ENCODE results near the gene CENPS. TPM values are rescaled to one million over a fixed set of nuclear protein-coding genes. Genes with fewer than 3 reads are reported as not detected.
"Not testable (repeated sequence)": the region's sequence is repeated elsewhere in the genome, so short reads cannot be mapped to it uniquely, and the experiment has no call there.

Gene CENPS
- total RNA-seq, 2 experiments from 2014 or later = 18.1 to 22.8 TPM

DNA sequence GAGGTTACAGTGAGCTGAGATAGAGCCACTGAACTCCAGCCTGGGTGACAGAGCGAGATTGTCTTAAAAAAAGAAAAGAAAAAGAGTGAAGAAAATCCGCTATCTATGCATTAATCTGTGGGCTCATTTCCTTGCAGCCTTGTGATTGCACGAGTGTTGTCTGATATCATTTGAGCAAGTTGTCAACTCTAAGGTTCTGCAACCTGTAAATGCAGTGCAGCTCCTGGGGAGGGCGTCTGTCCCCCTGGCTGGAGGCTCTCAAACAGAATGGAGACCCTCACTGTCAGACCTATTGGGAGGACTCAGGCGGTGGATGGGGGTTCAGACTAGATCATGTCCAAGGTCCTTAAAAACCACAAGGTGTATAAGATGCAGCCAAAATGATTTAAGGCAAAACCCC lies 25.8 kb downstream of the CENPS start:
- Mint-ChIP-seq H3K9me3 (ENCODE audit: low read depth) (no peaks in the 10 kb centered on the region), H3K4me3 (no peak overlapping the region), H3K36me3 (ENCODE audit: low read depth) (peaks cover 16% of the 10 kb centered on the region), H3K27ac (no peak overlapping the region), H3K27me3 (no peaks in the 10 kb centered on the region), H3K4me1 (peaks cover 1% of the 10 kb centered on the region)
- ChIA-PET CTCF (interaction anchor here (0.6 to 1.4 kb wide), 3 partner anchors 18 to 840 kb away, joined by 3 to 7 read pairs (median 4); no protein-coding TSS in a partner anchor), POLR2A (interaction anchor here (0.5 kb wide), 1 partner anchor 220 kb away, joined by 5 read pairs; no protein-coding TSS in a partner anchor)
- ATAC-seq (no peak), DNase-seq (no peak)
- intact Hi-C loops (cut with DNase I, micrococcal nuclease) = no loop called here

DNA sequence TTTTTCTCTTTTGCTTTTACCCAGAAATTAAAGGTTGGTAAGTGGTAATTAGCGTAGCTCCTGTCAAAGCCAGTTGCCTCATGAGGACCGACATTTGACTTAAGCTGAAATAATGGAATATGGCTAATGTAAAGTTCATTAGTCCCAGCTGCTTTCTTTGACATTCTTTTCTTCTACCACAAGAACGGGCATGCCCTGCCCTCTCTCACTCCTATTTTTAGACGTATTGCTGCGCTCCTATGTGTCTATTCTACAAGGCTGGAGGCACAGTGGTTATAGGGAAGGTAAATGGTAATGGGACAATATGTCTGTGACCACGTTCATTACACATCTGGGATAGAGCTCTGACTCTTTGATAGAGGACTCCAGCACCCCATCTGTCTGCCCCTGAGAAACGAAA lies 26.4 kb downstream of the CENPS start:
- H3K9me3 Mint-ChIP-seq (ENCODE audit: low read depth) = no peaks in the 10 kb centered on the region
- no peak overlapping the region for H3K4me3 Mint-ChIP-seq
- POLR2A ChIA-PET = no interaction called here
- DNase-seq = no peak
- H3K4me1 Mint-ChIP-seq = no peaks in the 10 kb centered on the region
- H3K27ac Mint-ChIP-seq = no peak overlapping the region
- CTCF ChIA-PET = interaction anchor here (1.4 kb wide), 1 partner anchor 38 kb away, joined by 7 read pairs; no protein-coding TSS in a partner anchor
- intact Hi-C loops (cut with DNase I, micrococcal nuclease) = no loop called here
- ATAC-seq = no peak
- H3K36me3 Mint-ChIP-seq (ENCODE audit: low read depth) = peaks cover 22% of the 10 kb centered on the region
- H3K27me3 Mint-ChIP-seq = no peaks in the 10 kb centered on the region

DNA sequence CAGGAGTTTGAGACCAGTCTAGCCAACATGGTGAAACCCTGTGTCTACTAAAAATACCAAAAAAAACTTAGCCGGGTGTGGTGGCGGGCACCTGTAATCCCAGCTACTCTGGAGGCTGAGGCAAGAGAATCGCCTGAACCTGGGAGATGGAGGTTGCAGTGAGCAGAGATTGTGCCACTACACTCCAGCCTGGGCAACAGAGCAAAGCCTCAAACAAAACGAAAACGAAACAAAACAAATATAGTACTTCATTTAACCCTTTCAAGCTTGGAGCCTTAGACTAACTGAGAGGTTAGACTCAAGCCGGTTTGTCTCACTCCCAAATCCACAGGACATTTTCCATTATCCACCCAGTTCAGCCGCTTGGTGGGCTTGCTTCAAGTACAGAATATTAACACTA lies 27.2 kb downstream of the CENPS start:
- peak; percentile 26 for ATAC-seq
- ChIA-PET CTCF (interaction anchor here (0.7 to 1.4 kb wide), 2 partner anchors 37 to 411 kb away, joined by 3 to 7 read pairs; no protein-coding TSS in a partner anchor), POLR2A (interaction anchor here (0.6 kb wide), 1 partner anchor 21 kb away, joined by 6 read pairs; no protein-coding TSS in a partner anchor)
- H3K9me3 Mint-ChIP-seq (ENCODE audit: low read depth); H3K4me3 Mint-ChIP-seq; DNase-seq; H3K4me1 Mint-ChIP-seq; H3K27me3 Mint-ChIP-seq; intact Hi-C loops (cut with DNase I, micrococcal nuclease); H3K27ac Mint-ChIP-seq: not testable (repeated sequence)
- H3K36me3 Mint-ChIP-seq (ENCODE audit: low read depth) = peaks cover 26% of the 10 kb centered on the region

DNA sequence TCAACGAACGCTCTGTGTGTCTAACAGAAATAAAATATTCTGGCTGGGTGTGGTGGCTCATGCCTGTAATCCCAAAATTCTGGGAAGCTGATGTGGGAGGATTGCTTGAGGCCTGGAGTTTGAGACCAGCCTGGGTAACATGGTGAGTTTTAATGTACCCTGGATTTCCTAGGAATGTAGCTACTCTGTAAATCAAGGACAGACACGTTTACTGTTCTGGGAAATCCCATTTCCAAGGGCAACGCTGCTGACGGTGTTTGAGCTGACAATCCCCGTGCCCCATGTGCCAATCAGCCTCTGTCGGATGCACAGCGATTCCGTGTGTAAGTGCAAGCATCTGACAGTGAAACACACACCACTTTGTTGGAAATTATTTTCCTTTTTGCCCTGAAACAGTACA lies 27.6 kb downstream of the CENPS start:
- ChIA-PET CTCF (interaction anchor here (0.7 to 0.9 kb wide), 2 partner anchors 37 to 410 kb away, joined by 3 read pairs; no protein-coding TSS in a partner anchor), POLR2A (no interaction called here)
- DNase-seq = no peak
- ATAC-seq = no peak
- peaks cover 29% of the 10 kb centered on the region for H3K36me3 Mint-ChIP-seq (ENCODE audit: low read depth)
- no peaks in the 10 kb centered on the region for H3K4me1 Mint-ChIP-seq
- H3K4me3 Mint-ChIP-seq = no peak overlapping the region
- intact Hi-C loops (cut with DNase I, micrococcal nuclease) = no loop called here
- H3K27ac Mint-ChIP-seq = no peak overlapping the region
- H3K27me3 Mint-ChIP-seq = no peaks in the 10 kb centered on the region
- no peaks in the 10 kb centered on the region for H3K9me3 Mint-ChIP-seq (ENCODE audit: low read depth)

DNA sequence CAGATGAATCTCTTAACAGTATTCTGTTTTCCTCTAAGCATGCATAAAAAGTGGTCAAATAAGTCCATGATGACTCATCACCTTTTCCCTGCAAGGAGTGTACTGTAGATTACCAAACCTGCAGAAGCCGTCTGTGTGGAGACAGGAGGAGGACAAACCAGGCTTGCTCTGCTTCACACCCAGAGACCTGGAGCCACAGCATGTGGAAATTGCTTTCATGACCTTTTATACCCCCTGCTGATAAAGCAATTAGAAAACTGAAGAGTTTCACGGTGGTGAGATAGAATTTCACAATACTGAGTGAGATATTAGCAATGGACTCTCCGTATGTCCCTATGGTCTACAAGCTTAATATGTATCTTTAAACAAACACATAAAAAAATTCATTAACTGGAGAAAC lies 29.0 kb downstream of the CENPS start:
- POLR2A ChIA-PET = interaction anchor here (0.7 kb wide), 1 partner anchor 249 kb away, joined by 8 read pairs; the partner anchor contains the start of gene KIF1B

DNA sequence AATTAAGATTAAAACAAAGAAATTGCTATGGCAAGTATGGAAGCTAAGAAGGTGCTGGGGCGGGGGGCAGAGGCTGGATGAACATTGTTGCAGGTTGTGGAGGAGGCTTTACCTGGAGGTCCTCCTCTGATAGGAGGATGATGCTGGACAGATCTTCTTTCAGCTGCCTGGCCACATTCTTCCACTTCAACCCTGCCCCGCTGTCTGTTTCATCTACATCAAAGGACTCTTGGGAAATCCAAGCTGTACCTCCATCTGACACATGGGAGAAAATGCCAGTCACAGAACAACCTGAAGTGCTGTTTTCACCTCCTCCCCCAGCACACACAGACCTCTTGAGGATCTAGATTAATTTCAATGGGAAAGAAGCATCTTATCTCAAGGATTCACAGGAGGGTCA lies 36.8 kb downstream of the CENPS start:
- intact Hi-C loops (cut with DNase I, micrococcal nuclease) = no loop called here
- ATAC-seq (no peak), DNase-seq (no peak)
- Mint-ChIP-seq H3K9me3 (ENCODE audit: low read depth) (no peaks in the 10 kb centered on the region), H3K27ac (no peak overlapping the region), H3K4me3 (no peak overlapping the region), H3K36me3 (ENCODE audit: low read depth) (peaks cover 37% of the 10 kb centered on the region), H3K4me1 (peaks cover 7% of the 10 kb centered on the region), H3K27me3 (no peaks in the 10 kb centered on the region)
- ChIA-PET POLR2A (no interaction called here), CTCF (interaction anchor here (0.7 kb wide), 1 partner anchor 99 kb away, joined by 5 read pairs; no protein-coding TSS in a partner anchor)

More for the DNA sequence above, 29.0 kb downstream of the CENPS start:
- Mint-ChIP-seq H3K27ac (no peak overlapping the region), H3K27me3 (no peaks in the 10 kb centered on the region), H3K4me1 (no peaks in the 10 kb centered on the region), H3K9me3 (ENCODE audit: low read depth) (no peaks in the 10 kb centered on the region), H3K4me3 (no peak overlapping the region), H3K36me3 (ENCODE audit: low read depth) (peaks cover 34% of the 10 kb centered on the region)
- CTCF ChIA-PET = interaction anchor here (0.6 kb wide), 1 partner anchor 400 kb away, joined by 4 read pairs; no protein-coding TSS in a partner anchor
- intact Hi-C loops (cut with DNase I, micrococcal nuclease) = no loop called here
- DNase-seq (no peak), ATAC-seq (no peak)

DNA sequence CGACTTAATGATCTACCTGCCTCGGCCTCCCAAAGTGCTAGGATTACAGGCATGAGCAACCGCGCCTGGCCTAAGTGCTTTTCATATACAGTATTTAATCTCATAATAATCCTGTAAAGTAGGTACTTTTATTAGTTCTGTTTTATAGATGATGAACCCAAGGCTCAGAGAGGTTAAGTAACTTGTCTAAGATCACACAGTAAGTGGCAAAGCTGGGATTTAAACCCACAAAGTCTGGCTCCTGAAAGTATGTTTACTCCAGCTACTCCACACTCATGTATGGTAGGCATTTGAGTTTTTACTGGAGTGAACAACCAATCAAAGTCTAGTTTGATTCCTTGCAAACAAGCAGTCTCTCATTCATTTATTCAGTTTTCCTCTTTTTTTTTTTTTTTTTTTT lies 39.8 kb downstream of the CENPS start:
- intact Hi-C loops (cut with DNase I, micrococcal nuclease) = loop anchor here (5.0 to 10.0 kb wide), 4 partner anchors 75 to 1335 kb away; partner anchors contain the start of genes CLCN6 (in 1 of the 2), MTHFR (in 1 of the 2), PGD (in 1 of the 2) and SLC25A33 (in 1 of the 2)
- DNase-seq = no peak
- POLR2A ChIA-PET = no interaction called here
- no peaks in the 10 kb centered on the region for H3K9me3 Mint-ChIP-seq (ENCODE audit: low read depth)
- no peak for ATAC-seq
- no peak overlapping the region for H3K27ac Mint-ChIP-seq
- no peak overlapping the region for H3K4me3 Mint-ChIP-seq
- no peaks in the 10 kb centered on the region for H3K27me3 Mint-ChIP-seq
- CTCF ChIA-PET = interaction anchor here (0.6 kb wide), 1 partner anchor 732 kb away, joined by 4 read pairs; no protein-coding TSS in a partner anchor
- peaks cover 21% of the 10 kb centered on the region for H3K4me1 Mint-ChIP-seq
- H3K36me3 Mint-ChIP-seq (ENCODE audit: low read depth) = peaks cover 23% of the 10 kb centered on the region

DNA sequence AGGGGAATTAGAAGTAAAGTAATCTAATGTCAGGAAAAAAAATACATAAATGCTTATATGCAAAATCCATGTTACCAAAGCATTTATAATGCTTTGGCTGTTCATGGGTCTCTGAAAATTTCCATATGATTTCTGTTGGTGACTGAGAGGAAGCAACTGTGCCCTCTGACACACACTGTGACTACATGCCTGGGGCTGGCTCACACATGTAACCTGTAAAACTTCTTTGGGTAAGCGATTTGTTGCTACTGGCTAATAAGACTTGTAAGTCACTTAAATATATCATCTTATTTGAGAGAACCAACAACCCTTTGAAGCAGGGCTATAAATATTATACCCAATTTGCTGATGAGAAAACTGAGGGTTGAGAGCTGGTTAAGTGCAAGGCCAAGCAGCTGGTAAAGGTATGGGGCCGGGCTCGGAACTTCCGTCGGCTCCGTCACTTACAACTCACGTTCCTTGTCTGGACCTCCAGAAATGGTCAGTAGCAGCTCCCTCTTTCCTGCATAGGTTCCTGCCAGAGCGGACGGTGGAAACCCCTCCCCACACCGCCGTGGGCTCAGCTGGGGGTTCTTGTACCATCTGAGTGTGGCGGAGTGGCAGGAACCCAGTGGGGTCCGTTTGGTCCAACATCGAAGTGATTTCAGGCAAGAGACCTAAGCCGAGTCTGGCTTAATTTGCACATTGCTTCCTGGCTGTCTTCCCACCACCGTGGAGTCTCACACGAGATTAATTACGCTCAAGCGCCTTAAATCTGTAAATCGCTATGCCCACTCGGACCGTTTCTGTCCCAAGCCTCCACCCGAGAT lies 41.4 kb downstream of the CENPS start:
- DNase-seq (peak; percentile 12), ATAC-seq (no peak)
- peak overlapping the region; percentile 97 for H3K4me3 Mint-ChIP-seq
- POLR2A ChIA-PET = no interaction called here
- H3K27me3 Mint-ChIP-seq = no peaks in the 10 kb centered on the region
- CTCF ChIA-PET = interaction anchor here (0.8 to 2.1 kb wide), 4 partner anchors 23 to 42 kb away, joined by 3 to 7 read pairs (median 5); no protein-coding TSS in a partner anchor
- peak overlapping the region; percentile 92 for H3K27ac Mint-ChIP-seq
- peaks cover 21% of the 10 kb centered on the region for H3K36me3 Mint-ChIP-seq (ENCODE audit: low read depth)
- intact Hi-C loops (cut with DNase I, micrococcal nuclease) = loop anchor here (1.0 to 10.0 kb wide), 13 partner anchors 40 to 1333 kb away; partner anchors contain the start of genes CENPS (in 2 of the 2), CLCN6 (in 1 of the 2), CTNNBIP1 (in 1 of the 2) and EXOSC10 (in 1 of the 2)
- H3K4me1 Mint-ChIP-seq = peaks cover 31% of the 10 kb centered on the region
- no peaks in the 10 kb centered on the region for H3K9me3 Mint-ChIP-seq (ENCODE audit: low read depth)

DNA sequence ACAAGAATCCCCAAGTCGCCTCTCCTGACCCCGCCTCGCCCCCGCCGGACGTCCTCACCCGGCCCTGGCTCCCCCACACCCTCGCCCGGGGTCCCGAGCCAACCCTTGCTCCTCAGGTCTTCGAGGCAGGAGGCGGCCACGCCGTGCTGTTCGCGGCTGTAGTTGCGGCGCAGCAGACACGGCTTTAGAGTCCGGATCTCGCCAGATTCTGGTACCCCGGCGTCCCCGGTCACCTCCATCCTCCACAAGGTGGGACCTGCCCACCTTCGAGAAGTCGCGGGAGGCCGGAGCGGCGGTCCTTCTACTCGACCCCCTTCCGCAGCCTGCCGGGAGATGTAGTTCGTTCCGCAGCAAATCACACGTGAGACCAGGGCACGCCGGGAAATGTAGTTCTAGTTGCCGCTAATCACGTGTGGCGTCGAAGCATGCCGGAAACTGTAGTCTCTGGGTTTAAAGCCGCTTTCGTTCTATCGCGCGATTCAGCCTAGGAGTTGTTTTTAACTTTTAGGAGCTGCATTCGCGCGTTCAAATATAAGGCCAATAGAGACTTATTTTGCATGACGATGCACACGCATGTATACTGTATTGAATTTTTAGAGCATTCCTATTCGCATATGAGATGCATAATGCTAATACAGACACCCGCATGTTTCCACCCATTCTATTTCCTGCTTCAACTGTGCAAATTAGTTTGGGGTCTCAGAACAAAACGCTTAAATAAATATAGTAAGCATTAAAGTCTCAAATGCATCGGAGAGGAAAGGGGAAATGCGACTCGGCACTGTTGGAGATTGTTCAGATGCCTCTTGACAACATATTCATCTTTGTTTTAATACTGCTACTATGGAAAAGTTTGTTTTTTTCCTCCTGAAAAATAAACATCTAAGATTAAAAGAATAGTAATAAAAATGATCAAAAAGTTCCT lies 42.2 kb downstream of the CENPS start, which contains the start of gene DFFA:
Gene DFFA, minus strand, starts transcription at position 310 of the 925 bp plus-strand sequence. Its CDS starts 71 bp downstream, at position 239.
- intact Hi-C loops (cut with DNase I, micrococcal nuclease) = loop anchor here (1.0 to 10.0 kb wide), 13 partner anchors 39 to 1332 kb away; partner anchors contain the start of genes CENPS (in 2 of the 2), CLCN6 (in 1 of the 2), CTNNBIP1 (in 1 of the 2) and EXOSC10 (in 1 of the 2)
- POLR2A ChIA-PET = no interaction called here
- Mint-ChIP-seq H3K4me3 (peak within 1 kb of the TSS; percentile 97), H3K4me1 (peaks cover 38% of the 10 kb centered on the region), H3K27ac (peak within 1 kb of the TSS; percentile 92), H3K36me3 (ENCODE audit: low read depth) (peaks cover 17% of the 10 kb centered on the region), H3K27me3 (no peaks in the 10 kb centered on the region), H3K9me3 (ENCODE audit: low read depth) (no peaks in the 10 kb centered on the region)
- CTCF ChIA-PET = interaction anchor here (1.5 to 2.1 kb wide), 3 partner anchors 22 to 43 kb away, joined by 3 to 7 read pairs (median 6); no protein-coding TSS in a partner anchor
- DNase-seq (peak; percentile 96), ATAC-seq (peak; percentile 83)

DNA sequence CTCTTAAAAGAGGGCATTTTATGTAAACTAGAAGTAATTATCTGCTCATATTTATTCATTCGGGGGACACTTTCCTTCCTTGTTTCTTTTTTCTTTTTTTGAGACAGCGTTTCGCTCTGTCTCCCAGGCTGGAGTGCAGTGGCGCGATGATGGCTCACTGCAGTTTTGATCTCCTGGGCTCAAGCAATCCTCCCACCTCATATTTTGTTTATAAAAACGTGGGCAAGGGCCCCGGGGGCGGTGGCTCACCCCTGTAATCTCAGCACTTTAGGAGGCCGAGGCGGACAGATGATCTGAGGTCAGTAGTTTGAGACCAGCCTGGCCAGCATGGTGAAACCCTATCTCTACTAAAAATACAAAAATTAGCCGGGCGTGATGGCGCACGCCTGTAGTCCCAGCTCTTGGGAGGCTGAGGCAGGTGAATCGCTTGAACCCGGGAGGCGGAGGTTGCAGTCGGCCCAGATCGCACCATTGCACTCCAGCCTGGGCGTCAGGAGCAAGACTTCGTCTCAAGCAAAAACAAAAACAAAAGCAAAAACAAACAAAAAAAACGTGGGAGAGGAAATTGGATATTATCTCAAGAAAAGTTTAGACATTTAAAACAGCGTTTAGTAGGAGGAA lies 43.0 kb downstream of the CENPS start:
- no peak for DNase-seq
- Mint-ChIP-seq H3K36me3 (ENCODE audit: low read depth) (peaks cover 10% of the 10 kb centered on the region), H3K27me3 (no peaks in the 10 kb centered on the region), H3K4me3 (peak overlapping the region; percentile 97), H3K27ac (peak overlapping the region; percentile 92), H3K9me3 (ENCODE audit: low read depth) (no peaks in the 10 kb centered on the region), H3K4me1 (peaks cover 38% of the 10 kb centered on the region)
- ATAC-seq = no peak
- intact Hi-C loops (cut with DNase I, micrococcal nuclease) = loop anchor here (2.0 to 10.0 kb wide), 5 partner anchors 42 to 1332 kb away; partner anchors contain the start of genes CENPS (in 1 of the 2), CLCN6 (in 1 of the 2), MTHFR (in 1 of the 2) and PGD (in 1 of the 2)
- CTCF ChIA-PET = interaction anchor here (1.1 to 2.1 kb wide), 4 partner anchors 22 to 44 kb away, joined by 3 to 7 read pairs (median 4); no protein-coding TSS in a partner anchor
- POLR2A ChIA-PET = no interaction called here

All from activated CD4-positive, alpha-beta T cell treated with anti-CD3 and anti-CD28 coated beads for 36 hours (primary cell).